ENCODE results near the gene STMN3.
"Not testable (repeated sequence)": the region's sequence is repeated elsewhere in the genome, so short reads cannot be mapped to it uniquely, and the experiment has no call there.

Gene STMN3

GRCh38 chr20:63675681-63676368, 22.6 kb upstream of the STMN3 start:
- no peak for DNase-seq

- DNase-seq = no peak
These were observed 20.7 kb upstream of the STMN3 start for GRCh38 chr20:63673951-63674350.

DNA sequence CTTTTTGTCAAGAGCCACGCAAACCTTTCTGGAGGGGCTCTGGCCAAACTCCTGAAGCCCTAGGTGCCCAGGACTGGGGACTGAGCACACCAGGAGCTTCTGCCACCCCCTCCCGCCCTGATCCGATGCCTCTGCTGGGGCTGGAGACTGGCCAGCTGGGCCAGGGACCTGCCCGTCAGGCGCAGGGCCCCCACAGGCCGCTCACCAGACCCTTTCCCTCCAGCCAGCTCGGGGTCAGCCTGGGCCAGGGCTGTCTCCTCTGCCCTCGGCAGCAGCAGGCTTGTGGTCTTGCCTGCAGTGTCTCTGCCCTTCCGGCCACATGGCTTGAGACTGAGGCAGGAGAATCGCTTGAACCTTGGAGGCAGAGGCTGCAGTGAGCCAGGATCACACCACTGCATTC, 19.4 kb upstream of the STMN3 start:
- DNase-seq = no peak

DNA sequence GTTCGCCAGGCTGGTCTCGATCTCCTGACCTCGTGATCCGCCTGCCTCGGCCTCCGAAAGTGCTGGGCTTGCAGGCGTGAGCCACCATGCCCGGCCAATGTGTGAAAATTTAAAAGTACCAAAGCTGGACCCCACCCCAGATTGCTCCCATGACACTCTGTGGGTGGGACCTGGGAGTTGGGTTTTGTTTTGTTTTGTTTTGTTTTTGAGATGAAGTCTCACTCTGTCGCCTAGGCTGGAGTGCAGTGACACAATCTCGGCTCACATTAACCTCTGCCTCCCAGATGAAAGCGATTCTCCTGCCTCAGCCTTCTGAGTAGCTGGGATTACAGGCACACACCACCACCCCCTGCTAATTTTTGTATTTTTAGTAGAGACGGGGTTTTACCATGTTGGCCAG, 18.5 kb upstream of the STMN3 start:
- not testable (repeated sequence) for DNase-seq

DNA sequence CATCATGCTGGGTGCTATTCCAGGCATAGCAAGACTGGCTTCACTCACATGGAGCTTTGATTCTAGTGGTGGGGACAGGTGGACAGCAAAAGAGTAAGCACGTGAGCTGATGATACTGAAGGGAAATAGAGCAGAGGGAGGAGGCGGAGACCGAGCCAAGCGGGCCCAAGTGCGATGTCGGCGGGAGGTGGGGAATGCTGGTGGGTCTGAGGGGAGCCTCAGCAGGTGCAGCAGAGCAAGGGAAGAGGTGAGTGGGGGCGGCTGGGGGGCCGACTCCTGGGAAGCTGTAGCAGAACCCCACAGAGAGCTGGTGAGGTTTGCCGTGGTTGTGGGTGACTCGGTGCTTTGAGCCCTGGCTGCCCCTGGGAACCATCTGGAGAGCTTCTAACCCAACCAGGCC, 15.1 kb upstream of the STMN3 start:
- no peak for DNase-seq

GRCh38 chr20:63667858-63668257, 14.6 kb upstream of the STMN3 start:
- no peak for DNase-seq

DNA sequence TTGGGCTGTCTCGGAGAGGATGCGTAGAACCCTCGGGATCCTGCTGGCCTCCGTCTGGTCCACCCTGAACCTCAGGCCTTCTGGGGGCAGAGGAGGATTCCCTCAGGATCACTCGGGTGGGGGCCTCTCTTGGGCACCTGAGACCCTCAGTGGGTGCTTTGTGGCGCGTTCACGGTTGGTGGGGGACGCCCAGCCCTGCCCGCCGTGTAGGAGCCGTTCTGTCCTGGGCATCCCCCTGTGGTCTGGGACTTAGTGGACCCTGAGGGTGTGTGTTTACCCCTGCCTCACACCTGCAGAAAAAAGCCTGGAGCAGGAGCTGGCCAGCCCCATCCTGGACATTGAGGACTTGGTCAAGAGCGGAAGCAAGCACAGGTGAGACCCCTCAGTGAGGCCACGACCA, 12.5 kb upstream of the STMN3 start:
- DNase-seq = no peak

DNA sequence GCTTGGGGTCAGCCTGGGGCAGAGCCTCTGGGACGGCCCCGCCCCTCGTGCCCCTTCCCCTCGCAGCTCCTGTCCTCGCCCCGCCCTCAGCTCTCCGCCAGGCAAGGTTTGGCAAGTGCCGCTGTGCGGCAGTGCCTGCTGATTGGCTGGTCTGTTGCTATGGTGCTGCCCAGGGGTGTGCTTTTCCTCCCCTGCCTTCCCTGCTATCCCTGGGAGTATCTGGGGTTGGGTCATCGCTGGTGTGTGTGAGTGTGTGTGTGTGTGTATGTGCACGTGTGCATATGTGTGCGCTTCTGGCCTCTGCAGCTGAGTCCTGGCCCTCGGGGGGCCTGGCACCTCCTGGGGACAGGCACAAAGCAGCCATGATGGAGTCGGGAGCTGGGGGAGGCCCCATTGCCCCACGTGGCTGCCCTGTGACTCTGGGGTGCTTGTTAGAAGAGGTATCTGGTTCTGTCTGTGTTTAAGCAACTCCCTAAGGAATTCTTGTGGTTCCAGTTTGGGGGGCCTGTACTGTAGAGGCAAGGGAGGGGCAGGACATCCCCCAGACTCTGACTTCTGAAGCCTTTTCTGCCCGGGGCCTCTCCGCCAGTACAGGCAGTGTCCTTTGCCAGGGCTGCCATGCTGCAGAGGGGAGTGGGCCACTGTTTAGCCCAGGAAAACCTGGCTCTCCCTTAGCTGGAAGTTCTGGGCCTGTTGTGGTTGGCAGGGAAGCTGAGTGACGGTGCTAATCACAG, 11.8 kb upstream of the STMN3 start:
- no peak for DNase-seq

DNA sequence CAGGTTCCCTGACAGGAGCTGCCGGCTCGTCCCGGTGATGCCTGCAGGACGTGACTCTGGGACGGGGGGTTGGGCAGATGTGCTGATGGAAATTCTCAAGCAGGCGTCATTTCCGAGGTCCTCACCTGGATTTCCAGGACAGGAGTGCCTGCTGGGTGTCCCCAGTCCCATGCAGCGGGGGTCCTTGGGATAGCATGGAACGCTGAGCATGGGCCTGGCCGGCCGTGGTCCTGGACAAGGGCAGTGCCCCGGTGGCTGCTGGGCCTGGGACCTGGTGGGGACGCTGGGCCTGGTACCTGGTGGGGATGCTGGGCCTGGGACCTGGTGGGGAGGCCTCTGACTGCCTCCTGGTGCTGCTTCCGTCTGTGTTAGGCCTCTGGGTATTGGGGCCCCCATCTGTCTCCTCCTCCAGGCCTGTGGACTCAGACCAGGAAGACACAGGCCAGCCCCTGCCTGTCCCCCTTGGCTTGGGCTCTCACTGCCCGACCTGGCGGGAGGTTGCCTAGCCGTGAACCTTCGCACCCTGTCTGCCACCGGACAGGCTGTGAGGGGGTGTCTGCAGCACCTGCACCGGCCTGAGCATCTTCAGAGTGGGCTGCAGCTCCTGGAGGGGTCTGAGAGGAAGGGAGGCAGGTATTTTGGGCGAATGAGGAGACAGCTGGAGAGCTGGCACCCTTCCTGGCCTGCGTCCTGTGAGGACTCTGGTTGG, 11.1 kb upstream of the STMN3 start:
- DNase-seq = no peak

- no peak for DNase-seq
These were observed 10.3 kb upstream of the STMN3 start for GRCh38 chr20:63663332-63664066.

DNA sequence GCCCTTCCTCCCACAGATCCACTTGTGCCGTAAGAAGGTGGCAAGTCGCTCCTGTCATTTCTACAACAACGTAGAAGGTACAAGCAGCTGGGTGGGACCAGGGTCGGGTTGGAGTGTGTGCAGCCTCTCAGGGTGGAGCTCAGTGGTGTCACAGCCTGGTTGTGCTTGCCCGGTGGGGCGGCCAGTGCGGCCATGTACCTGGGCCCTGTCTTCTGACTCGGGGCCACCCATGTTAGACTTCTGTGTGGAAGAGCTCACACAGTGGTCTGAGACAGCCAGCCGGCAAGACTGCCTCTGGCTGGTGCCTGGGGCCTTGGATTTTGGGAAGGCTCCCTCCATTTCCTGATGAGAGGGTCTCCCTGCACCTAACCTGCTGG, 9.6 kb upstream of the STMN3 start:
- no peak for DNase-seq

DNA sequence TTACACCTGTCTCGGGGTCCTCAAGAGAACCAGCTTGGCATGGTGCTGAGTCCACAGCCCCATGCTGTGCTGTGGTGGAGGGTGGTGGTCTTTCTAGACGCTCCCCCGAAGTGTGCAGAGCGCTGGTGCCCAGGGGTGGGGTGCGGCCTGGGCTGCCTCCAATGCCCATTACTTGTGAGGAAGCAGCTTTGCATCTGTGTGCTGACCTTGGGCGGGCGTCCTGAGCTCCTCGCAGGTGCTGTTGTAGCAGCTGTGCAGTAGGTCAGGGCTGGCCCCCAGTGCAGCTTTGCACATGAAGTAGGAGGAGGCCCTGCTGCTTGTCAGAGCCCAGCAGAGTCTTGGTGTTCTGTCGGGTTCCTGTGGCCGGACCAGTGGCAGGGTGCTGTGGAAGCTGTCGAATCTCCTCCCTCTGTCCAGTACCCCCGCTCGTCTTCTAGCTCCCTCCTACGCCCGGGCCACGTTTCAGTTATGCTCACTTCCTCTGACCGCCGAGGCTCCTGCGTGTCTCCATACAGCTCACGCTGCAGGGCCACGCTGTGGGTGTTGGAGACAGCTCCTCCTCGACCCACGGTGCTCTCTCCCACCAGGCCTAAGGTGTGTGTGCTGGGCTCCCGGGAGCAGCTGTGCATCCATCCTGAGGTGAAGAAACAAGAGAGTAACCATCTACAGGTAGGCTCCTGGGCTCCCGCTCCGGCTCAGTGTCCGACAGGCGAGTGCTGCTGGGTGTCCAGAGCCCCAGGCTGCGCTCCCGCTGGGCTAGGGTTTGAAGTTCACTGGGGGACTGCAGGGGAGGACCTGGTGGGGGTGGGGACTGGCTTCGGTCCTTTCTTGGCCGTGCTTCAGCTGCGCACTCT, 9.0 kb upstream of the STMN3 start:
- DNase-seq = no peak

DNA sequence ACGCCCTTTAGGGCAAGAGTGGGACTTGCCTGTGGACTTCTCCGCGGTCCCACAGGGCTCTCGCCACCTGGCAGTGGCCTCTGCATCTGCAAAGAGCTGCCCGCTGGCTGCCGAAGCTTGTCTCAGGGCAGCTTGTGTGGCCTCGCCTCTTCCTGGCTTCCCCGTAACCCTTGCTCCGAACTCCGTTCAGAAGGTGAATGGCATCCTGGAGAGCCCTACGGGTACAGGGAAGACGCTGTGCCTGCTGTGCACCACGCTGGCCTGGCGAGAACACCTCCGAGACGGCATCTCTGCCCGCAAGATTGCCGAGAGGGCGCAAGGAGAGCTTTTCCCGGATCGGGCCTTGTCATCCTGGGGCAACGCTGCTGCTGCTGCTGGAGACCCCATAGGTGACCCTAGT, 7.9 kb upstream of the STMN3 start:
- DNase-seq = no peak

- DNase-seq = no peak
These were observed 7.4 kb upstream of the STMN3 start for GRCh38 chr20:63660622-63661021.

DNA sequence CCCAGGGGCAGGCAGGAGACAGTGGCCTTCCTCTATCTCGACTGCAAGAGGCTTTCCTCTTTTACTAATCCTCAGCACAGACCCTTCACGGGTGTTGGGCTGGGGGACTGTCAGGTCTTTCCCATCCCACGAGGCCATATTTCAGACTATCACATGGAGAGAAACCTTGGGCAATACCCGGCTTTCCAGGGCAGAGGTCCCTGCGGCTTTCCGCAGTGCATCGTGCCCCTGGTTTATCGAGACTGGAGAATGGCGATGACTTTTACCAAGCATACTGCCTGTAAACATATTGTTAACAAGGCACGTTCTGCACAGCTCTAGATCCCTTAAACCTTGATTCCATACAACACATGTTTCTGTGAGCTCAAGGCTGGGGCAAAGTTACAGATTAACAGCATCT, 7.0 kb upstream of the STMN3 start:
- DNase-seq = not testable (repeated sequence)

DNA sequence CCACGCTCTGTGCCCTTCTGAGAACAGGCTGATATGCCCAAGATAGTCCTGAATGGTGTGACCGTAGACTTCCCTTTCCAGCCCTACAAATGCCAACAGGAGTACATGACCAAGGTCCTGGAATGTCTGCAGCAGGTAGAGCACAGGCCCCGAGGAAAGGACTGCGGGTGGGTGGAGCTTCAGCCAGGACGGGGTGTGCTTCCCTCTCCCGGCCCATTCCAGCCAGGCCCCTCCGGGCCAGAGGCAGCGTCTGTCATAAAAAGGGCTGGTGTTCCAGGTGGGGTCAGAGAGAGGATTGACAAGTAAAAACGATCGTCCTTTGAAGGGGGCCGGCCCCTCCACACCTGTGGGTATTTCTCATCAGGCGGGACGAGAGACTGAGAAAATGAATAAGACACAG, 6.1 kb upstream of the STMN3 start:
- DNase-seq = no peak

DNA sequence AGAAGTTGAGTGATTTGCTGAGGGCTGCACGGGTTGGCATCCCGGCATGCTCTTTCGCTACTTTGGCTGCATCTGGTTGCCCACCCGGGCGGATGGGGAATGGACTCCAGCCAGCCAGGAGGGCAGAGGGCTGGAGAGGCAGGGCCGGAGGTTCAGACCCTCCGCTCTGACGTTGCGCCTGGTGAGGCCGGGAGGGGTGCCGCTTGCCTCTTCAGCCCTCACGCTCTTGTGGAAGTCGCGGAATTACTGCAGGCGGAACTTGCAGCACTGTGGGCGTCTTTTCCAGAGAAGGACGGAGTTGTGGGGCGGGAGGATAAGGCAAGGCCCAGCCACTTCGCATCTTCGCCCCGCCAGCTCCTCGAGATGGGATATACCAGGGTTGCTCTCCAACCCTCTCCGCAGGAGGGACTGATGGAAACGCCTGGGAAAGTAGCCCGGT, 5.5 kb upstream of the STMN3 start:
- peak; percentile 57 for DNase-seq

DNA sequence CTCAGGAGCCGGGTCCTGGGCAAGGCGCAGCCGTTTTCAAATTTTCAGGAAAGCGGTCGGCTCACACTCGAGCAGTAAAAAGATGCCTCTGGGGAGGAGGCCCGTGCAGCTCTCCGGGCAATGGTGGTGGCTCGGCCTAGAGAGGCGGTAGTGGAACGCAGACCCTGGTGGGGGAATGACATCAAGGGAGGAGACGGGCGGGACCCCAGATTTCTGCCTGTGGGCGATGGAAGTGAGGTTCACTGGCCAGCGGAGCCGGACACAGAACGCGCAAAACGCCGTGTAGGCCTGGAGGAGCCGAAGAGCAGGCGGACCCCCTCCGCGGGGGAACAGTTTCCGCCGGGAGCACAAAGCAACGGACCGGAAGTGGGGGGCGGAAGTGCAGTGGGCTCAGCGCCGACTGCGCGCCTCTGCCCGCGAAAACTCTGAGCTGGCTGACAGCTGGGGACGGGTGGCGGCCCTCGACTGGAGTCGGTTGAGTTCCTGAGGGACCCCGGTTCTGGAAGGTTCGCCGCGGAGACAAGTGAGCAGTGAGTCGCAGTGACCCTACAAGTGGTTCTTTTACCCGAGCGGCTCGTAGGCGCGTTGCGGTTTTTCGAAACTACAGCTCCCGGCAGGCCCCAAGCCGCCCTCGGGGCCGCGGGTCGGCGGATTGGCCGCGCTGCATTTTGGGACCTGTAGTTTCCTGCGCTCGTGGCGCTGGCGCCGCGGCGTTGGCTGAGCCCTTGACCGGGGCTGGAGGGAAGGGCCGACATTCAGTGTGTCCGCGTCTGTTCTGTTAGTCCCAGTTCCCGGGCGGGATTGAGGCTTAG, 4.9 kb upstream of the STMN3 start, which contains the start of gene RTEL1:
RTEL1 (plus strand) TSS at position 376 of the 812 bp plus-strand sequence. CDS start 1,091 bp downstream, outside the sequence.
- peak; percentile 93 for DNase-seq

GRCh38 chr20:63657260-63657936, 4.2 kb upstream of the STMN3 start:
- DNase-seq = no peak

DNA sequence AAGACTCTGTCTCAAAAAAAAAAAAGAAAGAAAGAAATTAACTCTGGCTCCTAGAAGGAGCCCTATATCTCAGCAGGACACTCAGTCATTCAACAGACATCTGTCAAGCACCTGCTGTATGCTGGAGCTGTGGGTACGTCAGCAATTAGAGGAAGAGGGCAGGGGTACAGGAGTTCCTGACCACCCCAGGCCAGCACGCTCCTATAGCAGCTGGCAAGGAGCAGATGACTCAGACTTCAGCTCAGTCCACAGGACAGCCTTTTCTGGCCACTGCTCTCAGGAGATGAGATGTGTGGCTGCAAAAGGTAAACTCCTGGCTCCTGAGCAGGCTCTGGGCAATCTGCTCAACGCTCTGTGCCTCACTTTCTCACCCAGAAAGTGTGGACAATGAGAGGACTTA, 3.2 kb upstream of the STMN3 start:
- DNase-seq = no peak

DNA sequence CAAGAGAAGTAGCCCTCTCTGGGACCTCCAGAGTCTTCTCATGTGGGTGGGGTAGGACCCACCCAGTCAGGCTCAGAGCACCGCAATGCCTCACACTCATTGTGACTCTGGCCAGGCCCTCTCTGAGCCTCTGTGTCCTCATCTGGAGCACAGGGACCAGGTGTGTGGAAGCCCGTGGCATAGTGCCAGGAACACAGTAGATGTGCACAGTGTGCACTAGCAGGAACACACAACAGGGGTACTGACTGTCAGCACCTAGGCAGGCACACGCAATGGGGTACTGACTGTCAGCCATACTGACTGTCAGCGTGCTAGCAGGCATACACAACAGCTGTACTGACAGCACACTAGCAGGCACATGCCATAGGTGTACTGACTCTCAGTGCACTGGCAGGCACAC, 2.0 kb upstream of the STMN3 start:
- no peak for DNase-seq

All from inflammatory macrophage treated with lipopolysaccharide for 4 hours (primary cell).